K562 (cell line): ENCODE data around the gene WIPF2. TPM values are rescaled to one million over a fixed set of nuclear protein-coding genes. Genes with fewer than 3 reads are reported as not detected.

ENCODE experiments used
- ARHGAP35 ChIP-seq: fragments of 450-650 bp; IDR thresholded peaks from 2 replicates; pipeline ENCODE4 v1.6.1; 2018; ENCODE audit not compliant: partially characterized antibody
- ATF1 ChIP-seq, 2 experiments: fragments of 450-650 bp in 1 of 2; IDR thresholded peaks; 2 replicates each; pipeline ENCODE4 v1.6.1; 2016; ENCODE audit warnings: missing compliant biosample characterization in 1 of 2, missing genetic modification characterization in 1 of 2
- CCNT2 ChIP-seq: IDR thresholded peaks from 2 replicates; pipeline ENCODE4 v1.6.1; 2011; ENCODE audit warnings: borderline replicate concordance, low read depth, mild to moderate bottlenecking, moderate library complexity, mixed read lengths, low read length; ENCODE audit not compliant: insufficient read length; ENCODE audit errors: extremely low read depth
- EP400 ChIP-seq: fragments of 450-650 bp; IDR thresholded peaks from 2 replicates; pipeline ENCODE4 v1.6.1; 2017; ENCODE audit warnings: antibody characterized with exemption, mild to moderate bottlenecking, moderate library complexity
- FOS ChIP-seq: IDR thresholded peaks from 3 replicates; pipeline ENCODE4 v1.6.1; 2011; ENCODE audit not compliant: insufficient read length; ENCODE audit errors: extremely low read depth
- FOXM1 ChIP-seq, 2 experiments: fragments of 450-650 bp in 1 of 2; sonication (generic) in 1 of 2; formaldehyde crosslinking in 1 of 2; IDR thresholded peaks; 2 replicates each; pipeline versions ENCODE4 v1.6.1 to v1.9.0; 2017 to 2022; ENCODE audit warnings: low read depth in 2 of 2, mild to moderate bottlenecking in 2 of 2, missing genetic modification reagents in 1 of 2, moderate library complexity in 1 of 2
- NCOA6 ChIP-seq: fragments of 450-650 bp; IDR thresholded peaks from 2 replicates; pipeline ENCODE4 v1.6.1; 2017; ENCODE audit warnings: mild to moderate bottlenecking
- RHOXF2B ChIP-seq: fragments of 250-450 bp; sonication (Bioruptor Pico); conservative IDR thresholded peaks from 2 replicates; pipeline ENCODE4 v1.5.1; 2021
- SRSF9 ChIP-seq: fragments of 200-400 bp; formaldehyde crosslinking; IDR thresholded peaks from 2 replicates; pipeline ENCODE4 v1.6.1; 2017; ENCODE audit warnings: low read depth, low read length, borderline replicate concordance
- SUPT5H ChIP-seq: fragments of 450-650 bp; IDR thresholded peaks from 2 replicates; pipeline ENCODE4 v1.6.1; 2016
- THRAP3 ChIP-seq: fragments of 450-650 bp; IDR thresholded peaks from 2 replicates; pipeline ENCODE4 v1.6.1; 2016; ENCODE audit warnings: mild to moderate bottlenecking, inconsistent platforms, borderline replicate concordance
- ZNF408 ChIP-seq: fragments of 250-450 bp; sonication (Bioruptor Pico); IDR thresholded peaks from 2 replicates; pipeline ENCODE4 v1.4.0; 2020; ENCODE audit warnings: low read depth, mild to moderate bottlenecking, moderate library complexity
- ZNF431 ChIP-seq: sonication (generic); formaldehyde crosslinking; IDR thresholded peaks from 2 replicates; pipeline ENCODE4 v1.8.0; 2022; ENCODE audit warnings: mild to moderate bottlenecking, missing genetic modification reagents
- polyA plus RNA-seq, 8 experiments: library from polyadenylated mRNA; depleted of rRNA in 4 of 8; stranded (reverse) in 5 of 8; unstranded in 3 of 8; fragments of >200 nt; fragmentation: Nextera tagmentation in 2 of 8; fragmentation: Illumina TruSeq in 1 of 8; extraction: Ambion mirVana in 2 of 8; extraction: Trizol in 1 of 8; gene quantifications; 2 replicates each; pipeline versions ENCODE4 v1.2.1 to v1.2.3, GENCODE V29; 2011 to 2014; ENCODE audit warnings: inconsistent platforms in 1 of 8, missing spikeins in 1 of 8
- total RNA-seq, 7 experiments: library from RNA; depleted of rRNA in 6 of 7; stranded (reverse); fragments of >200 nt in 6 of 7; fragmentation: Illumina TruSeq in 2 of 7; extraction: Trizol in 2 of 7; gene quantifications; 2 replicates each; pipeline versions ENCODE4 v1.2.1 to v1.2.3, GENCODE V29; 2011 to 2021; ENCODE audit warnings: low replicate concordance in 1 of 7
- TF ChIP-seq, protein P1 (sequence below): IDR thresholded peaks from 3 replicates; pipeline ENCODE4 v1.6.1; 2011; ENCODE audit warnings: borderline replicate concordance, mild to moderate bottlenecking, moderate library complexity; ENCODE audit not compliant: insufficient read length; ENCODE audit errors: extremely low read depth
- TF ChIP-seq, protein P2 (sequence below): fragments of 450-650 bp; IDR thresholded peaks from 2 replicates; pipeline ENCODE4 v1.6.1; 2016; ENCODE audit warnings: low read depth, mild to moderate bottlenecking, moderate library complexity
- TF ChIP-seq, protein P3 (sequence below), 2 experiments: fragments of 450-650 bp; IDR thresholded peaks; 2 replicates each; pipeline ENCODE4 v1.6.1; 2018; ENCODE audit warnings: mild to moderate bottlenecking in 2 of 2, low read depth in 1 of 2; ENCODE audit not compliant: partially characterized antibody in 2 of 2
- TF ChIP-seq, protein P4 (sequence below): sonication (generic); formaldehyde crosslinking; IDR thresholded peaks from 2 replicates; pipeline ENCODE4 v1.8.0; 2022; ENCODE audit warnings: mild to moderate bottlenecking, missing genetic modification reagents

WIPF2 gene
- total and polyA plus RNA-seq, 9 of the 15 experiments (the other 6 are each of a cell fraction or from before 2014, with no cell fraction given): 3.6 to 15.0 (median 5.3) TPM

DNA sequence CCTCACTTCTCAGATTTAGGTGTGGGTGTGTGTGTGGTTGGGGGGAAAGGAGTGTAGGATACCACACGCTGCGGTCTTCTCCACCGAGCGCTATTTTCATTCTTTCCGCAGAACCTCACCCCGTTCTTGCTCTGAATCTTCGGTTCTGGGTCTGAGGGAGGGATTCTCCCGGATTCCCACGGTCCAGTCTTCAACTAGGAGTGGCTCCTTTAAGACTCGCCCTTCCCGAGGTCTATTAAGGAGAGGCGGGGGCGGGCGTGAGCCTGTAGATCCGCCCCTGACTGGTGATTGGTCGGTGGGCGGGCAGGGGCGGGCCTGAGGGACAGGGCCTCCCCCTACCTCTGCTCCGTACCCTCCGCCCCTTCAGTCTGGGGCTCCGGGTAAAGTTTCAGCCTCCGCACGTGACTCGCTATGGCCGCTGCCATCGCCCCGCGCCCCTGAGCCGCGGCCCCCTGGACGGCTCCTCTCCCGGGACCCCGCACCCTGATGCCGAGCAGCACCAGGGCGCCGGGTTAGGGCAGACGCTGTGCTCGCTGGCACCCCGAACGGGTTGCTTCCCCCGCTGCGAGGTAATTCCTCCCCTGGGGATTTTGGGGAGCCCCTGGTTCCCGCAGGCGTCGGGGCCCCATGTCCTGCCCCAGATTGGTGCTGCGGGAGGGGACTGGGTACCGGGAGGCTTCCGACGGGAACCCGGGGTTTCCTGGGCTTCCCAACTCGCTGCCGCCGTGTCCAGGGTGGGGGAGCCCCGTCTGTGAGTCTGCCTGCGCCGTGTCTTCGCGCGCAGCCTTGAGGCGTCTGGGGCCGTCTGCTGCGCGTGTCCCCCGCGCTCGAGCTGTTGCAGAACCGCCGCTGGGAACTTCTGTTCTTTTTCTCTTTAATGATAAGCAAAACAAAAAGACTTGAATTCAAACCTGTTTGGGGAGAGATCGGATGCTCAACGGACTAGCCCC, 99.1 kb downstream of the WIPF2 start (continued):
- TF ChIP-seq ATF1 (CRISPR knock-in tag; IDR thresholded peaks at IDR 0.05): no peak
- TF ChIP-seq ATF1 (tag; IDR thresholded peaks at IDR 0.05): peak; percentile 60; the same call in 1 of the 2 replicates
- TF ChIP-seq, protein P1, sequence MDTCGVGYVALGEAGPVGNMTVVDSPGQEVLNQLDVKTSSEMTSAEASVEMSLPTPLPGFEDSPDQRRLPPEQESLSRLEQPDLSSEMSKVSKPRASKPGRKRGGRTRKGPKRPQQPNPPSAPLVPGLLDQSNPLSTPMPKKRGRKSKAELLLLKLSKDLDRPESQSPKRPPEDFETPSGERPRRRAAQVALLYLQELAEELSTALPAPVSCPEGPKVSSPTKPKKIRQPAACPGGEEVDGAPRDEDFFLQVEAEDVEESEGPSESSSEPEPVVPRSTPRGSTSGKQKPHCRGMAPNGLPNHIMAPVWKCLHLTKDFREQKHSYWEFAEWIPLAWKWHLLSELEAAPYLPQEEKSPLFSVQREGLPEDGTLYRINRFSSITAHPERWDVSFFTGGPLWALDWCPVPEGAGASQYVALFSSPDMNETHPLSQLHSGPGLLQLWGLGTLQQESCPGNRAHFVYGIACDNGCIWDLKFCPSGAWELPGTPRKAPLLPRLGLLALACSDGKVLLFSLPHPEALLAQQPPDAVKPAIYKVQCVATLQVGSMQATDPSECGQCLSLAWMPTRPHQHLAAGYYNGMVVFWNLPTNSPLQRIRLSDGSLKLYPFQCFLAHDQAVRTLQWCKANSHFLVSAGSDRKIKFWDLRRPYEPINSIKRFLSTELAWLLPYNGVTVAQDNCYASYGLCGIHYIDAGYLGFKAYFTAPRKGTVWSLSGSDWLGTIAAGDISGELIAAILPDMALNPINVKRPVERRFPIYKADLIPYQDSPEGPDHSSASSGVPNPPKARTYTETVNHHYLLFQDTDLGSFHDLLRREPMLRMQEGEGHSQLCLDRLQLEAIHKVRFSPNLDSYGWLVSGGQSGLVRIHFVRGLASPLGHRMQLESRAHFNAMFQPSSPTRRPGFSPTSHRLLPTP: no peak
- TF ChIP-seq ZNF408 (CRISPR knock-in tag): no peak
- TF ChIP-seq NCOA6: peak; percentile 92
- 0 out of 2 replicates have a peak, but pooled peaks have one; percentile 30 for TF ChIP-seq FOXM1 (IDR thresholded peaks at IDR 0.05; ENCODE audit: low read depth)
- TF ChIP-seq FOXM1 (CRISPR knock-in tag; IDR thresholded peaks at IDR 0.05; ENCODE audit: low read depth): no peak
- TF ChIP-seq RHOXF2B: no peak
- TF ChIP-seq SRSF9: no peak
- peak; percentile 59 for TF ChIP-seq SUPT5H
- no peak for TF ChIP-seq THRAP3
- TF ChIP-seq, protein P2, sequence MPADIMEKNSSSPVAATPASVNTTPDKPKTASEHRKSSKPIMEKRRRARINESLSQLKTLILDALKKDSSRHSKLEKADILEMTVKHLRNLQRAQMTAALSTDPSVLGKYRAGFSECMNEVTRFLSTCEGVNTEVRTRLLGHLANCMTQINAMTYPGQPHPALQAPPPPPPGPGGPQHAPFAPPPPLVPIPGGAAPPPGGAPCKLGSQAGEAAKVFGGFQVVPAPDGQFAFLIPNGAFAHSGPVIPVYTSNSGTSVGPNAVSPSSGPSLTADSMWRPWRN: no peak
- TF ChIP-seq CCNT2: peak; percentile 70
- TF ChIP-seq EP400: peak; percentile 72; the same call in 1 of the 2 replicates
- TF ChIP-seq FOS: peak; percentile 53
- TF ChIP-seq, protein P3, sequence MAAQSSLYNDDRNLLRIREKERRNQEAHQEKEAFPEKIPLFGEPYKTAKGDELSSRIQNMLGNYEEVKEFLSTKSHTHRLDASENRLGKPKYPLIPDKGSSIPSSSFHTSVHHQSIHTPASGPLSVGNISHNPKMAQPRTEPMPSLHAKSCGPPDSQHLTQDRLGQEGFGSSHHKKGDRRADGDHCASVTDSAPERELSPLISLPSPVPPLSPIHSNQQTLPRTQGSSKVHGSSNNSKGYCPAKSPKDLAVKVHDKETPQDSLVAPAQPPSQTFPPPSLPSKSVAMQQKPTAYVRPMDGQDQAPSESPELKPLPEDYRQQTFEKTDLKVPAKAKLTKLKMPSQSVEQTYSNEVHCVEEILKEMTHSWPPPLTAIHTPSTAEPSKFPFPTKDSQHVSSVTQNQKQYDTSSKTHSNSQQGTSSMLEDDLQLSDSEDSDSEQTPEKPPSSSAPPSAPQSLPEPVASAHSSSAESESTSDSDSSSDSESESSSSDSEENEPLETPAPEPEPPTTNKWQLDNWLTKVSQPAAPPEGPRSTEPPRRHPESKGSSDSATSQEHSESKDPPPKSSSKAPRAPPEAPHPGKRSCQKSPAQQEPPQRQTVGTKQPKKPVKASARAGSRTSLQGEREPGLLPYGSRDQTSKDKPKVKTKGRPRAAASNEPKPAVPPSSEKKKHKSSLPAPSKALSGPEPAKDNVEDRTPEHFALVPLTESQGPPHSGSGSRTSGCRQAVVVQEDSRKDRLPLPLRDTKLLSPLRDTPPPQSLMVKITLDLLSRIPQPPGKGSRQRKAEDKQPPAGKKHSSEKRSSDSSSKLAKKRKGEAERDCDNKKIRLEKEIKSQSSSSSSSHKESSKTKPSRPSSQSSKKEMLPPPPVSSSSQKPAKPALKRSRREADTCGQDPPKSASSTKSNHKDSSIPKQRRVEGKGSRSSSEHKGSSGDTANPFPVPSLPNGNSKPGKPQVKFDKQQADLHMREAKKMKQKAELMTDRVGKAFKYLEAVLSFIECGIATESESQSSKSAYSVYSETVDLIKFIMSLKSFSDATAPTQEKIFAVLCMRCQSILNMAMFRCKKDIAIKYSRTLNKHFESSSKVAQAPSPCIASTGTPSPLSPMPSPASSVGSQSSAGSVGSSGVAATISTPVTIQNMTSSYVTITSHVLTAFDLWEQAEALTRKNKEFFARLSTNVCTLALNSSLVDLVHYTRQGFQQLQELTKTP (IDR thresholded peaks at IDR 0.05; ENCODE audit: low read depth in 1 of 2, partially characterized antibody in 2 of 2): no peak
- TF ChIP-seq ZNF431: no peak
- TF ChIP-seq, protein P4, sequence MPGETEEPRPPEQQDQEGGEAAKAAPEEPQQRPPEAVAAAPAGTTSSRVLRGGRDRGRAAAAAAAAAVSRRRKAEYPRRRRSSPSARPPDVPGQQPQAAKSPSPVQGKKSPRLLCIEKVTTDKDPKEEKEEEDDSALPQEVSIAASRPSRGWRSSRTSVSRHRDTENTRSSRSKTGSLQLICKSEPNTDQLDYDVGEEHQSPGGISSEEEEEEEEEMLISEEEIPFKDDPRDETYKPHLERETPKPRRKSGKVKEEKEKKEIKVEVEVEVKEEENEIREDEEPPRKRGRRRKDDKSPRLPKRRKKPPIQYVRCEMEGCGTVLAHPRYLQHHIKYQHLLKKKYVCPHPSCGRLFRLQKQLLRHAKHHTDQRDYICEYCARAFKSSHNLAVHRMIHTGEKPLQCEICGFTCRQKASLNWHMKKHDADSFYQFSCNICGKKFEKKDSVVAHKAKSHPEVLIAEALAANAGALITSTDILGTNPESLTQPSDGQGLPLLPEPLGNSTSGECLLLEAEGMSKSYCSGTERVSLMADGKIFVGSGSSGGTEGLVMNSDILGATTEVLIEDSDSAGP: peak; percentile 97
- no peak for TF ChIP-seq ARHGAP35
